VCaP (cell line): ENCODE measurements around the gene TEAD1.
A peak's percentile ranks its signal among the peaks of the same experiment; 100 is the strongest.

ENCODE experiments used
- H3K27ac ChIP-seq: fragments of 450-650 bp; 2 replicates; pipeline ENCODE4 v1.5.1; 2017
- CTCF ChIP-seq: fragments of 450-650 bp; conservative IDR thresholded peaks from 2 replicates; pipeline ENCODE4 v1.5.1; 2017; ENCODE audit warnings: mild to moderate bottlenecking, moderate library complexity

TEAD1 gene

GRCh38 chr11:12673924-12674570 lies at the start of gene TEAD1:
Gene TEAD1, plus strand, starts transcription at chr11:12674421.
- H3K27ac ChIP-seq: peak within 1 kb of the TSS; percentile 77
- TF ChIP-seq CTCF: no peak

GRCh38 chr11:12624595-12624994 lies 49.6 kb upstream of the TEAD1 start:
- TF ChIP-seq CTCF: no peak
- no peak overlapping the region for H3K27ac ChIP-seq

GRCh38 chr11:12625438-12626071 lies 48.7 kb upstream of the TEAD1 start:
- no peak for TF ChIP-seq CTCF
- H3K27ac ChIP-seq: no peak overlapping the region

- no peak for TF ChIP-seq CTCF
- no peak overlapping the region for H3K27ac ChIP-seq
Observed at GRCh38 chr11:12626616-12627015, 47.6 kb upstream of the TEAD1 start.

GRCh38 chr11:12628314-12628713 lies 45.9 kb upstream of the TEAD1 start:
- no peak overlapping the region for H3K27ac ChIP-seq
- TF ChIP-seq CTCF: no peak

- H3K27ac ChIP-seq: no peak overlapping the region
- TF ChIP-seq CTCF: no peak
Observed at GRCh38 chr11:12629601-12630313, 44.5 kb upstream of the TEAD1 start.

GRCh38 chr11:12631651-12632050 lies 42.6 kb upstream of the TEAD1 start:
- no peak for TF ChIP-seq CTCF
- no peak overlapping the region for H3K27ac ChIP-seq
